GM21717 (cell line): ENCODE measurements around the gene ABCA7.
A peak's percentile ranks its signal among the peaks of the same experiment; 100 is the strongest.
"Not testable (repeated sequence)": the region's sequence is repeated elsewhere in the genome, so short reads cannot be mapped to it uniquely, and the experiment has no call there.

Experiments
- ATAC-seq: cut with Tn5 transposase; IDR thresholded peaks from one replicate; pipeline ENCODE4 v1.9.1; 2021; ENCODE audit warnings: mild to moderate bottlenecking, moderate library complexity; ENCODE audit not compliant: unreplicated experiment

ABCA7 gene

GRCh38 chr19:1017115-1017905, 22.6 kb upstream of the ABCA7 start:
- no peak for ATAC-seq

GRCh38 chr19:1017906-1018305, 22.0 kb upstream of the ABCA7 start:
- ATAC-seq: no peak

GRCh38 chr19:1018393-1018792, 21.5 kb upstream of the ABCA7 start:
- ATAC-seq: no peak

- ATAC-seq: no peak
Measured at GRCh38 chr19:1018932-1019615, 20.8 kb upstream of the ABCA7 start.

- ATAC-seq: no peak
Measured at GRCh38 chr19:1019616-1019961, 20.3 kb upstream of the ABCA7 start.

GRCh38 chr19:1019980-1020867, 19.7 kb upstream of the ABCA7 start:
- ATAC-seq: peak; percentile 2

GRCh38 chr19:1020868-1021425, 19.0 kb upstream of the ABCA7 start, which contains the start of gene TMEM259:
TMEM259 (minus strand) TSS chr19:1021123; CDS start chr19:1020996, 127 bp downstream.
- ATAC-seq: peak; percentile 65

- ATAC-seq: not testable (repeated sequence)
Measured at GRCh38 chr19:1023883-1024188, 16.1 kb upstream of the ABCA7 start.

- not testable (repeated sequence) for ATAC-seq
Measured at GRCh38 chr19:1025080-1025479, 14.8 kb upstream of the ABCA7 start.

GRCh38 chr19:1025960-1026782, 13.7 kb upstream of the ABCA7 start, which contains the start of gene CNN2:
CNN2 (plus strand) TSS chr19:1026608; CDS start chr19:1026662, 54 bp downstream.
- peak; percentile 49 for ATAC-seq

- ATAC-seq: no peak
Measured at GRCh38 chr19:1026783-1027649, 12.9 kb upstream of the ABCA7 start.

- ATAC-seq: no peak
Measured at GRCh38 chr19:1027650-1028061, 12.3 kb upstream of the ABCA7 start.

- ATAC-seq: no peak
Measured at GRCh38 chr19:1028062-1028926, 11.6 kb upstream of the ABCA7 start.

GRCh38 chr19:1032264-1032867, 7.5 kb upstream of the ABCA7 start:
- ATAC-seq: no peak

GRCh38 chr19:1035998-1036621, 3.8 kb upstream of the ABCA7 start:
- no peak for ATAC-seq

GRCh38 chr19:1037621-1038064, 2.3 kb upstream of the ABCA7 start:
- no peak for ATAC-seq

GRCh38 chr19:1038978-1039645, 795 bp upstream of the ABCA7 start:
- no peak for ATAC-seq
